SK-N-SH treated with all-trans-retinoic acid at 6 μM for 48 hours (cell line): Measurements from ENCODE around the gene EDEM3.

ENCODE experiments used
- ATAC-seq: fragments of 200-7000 bp; cut with Tn5 transposase; 3 replicates; pipeline ENCODE4 v1.9.1; 2020; ENCODE audit warnings: mild to moderate bottlenecking, moderate library complexity
- ARNTL ChIP-seq: fragments of 450-650 bp; formaldehyde crosslinking; IDR thresholded peaks from 2 replicates; pipeline ENCODE4 v1.5.0; 2020; ENCODE audit warnings: low read depth, mild to moderate bottlenecking, moderate library complexity, borderline replicate concordance
- BACH2 ChIP-seq: fragments of 250-450 bp; sonication (Bioruptor Pico); IDR thresholded peaks from 2 replicates; pipeline ENCODE4 v1.9.0; 2021; ENCODE audit warnings: mild to moderate bottlenecking, borderline replicate concordance
- CREB5 ChIP-seq: fragments of 250-450 bp; sonication (Bioruptor Pico); IDR thresholded peaks from 2 replicates; pipeline ENCODE4 v1.5.1; 2020; ENCODE audit warnings: low read depth, mild to moderate bottlenecking, moderate library complexity
- CSDC2 ChIP-seq: fragments of 250-450 bp; sonication (Bioruptor Pico); IDR thresholded peaks from 2 replicates; pipeline ENCODE4 v1.5.0; 2020; ENCODE audit warnings: mild to moderate bottlenecking, moderate library complexity
- CSRNP3 ChIP-seq: fragments of 250-450 bp; sonication (Bioruptor Pico); IDR thresholded peaks from 2 replicates; pipeline ENCODE4 v1.5.1; 2021; ENCODE audit warnings: mild to moderate bottlenecking, moderate library complexity
- ESRRG ChIP-seq: fragments of 250-450 bp; sonication (Bioruptor Pico); IDR thresholded peaks from 2 replicates; pipeline ENCODE4 v1.6.1; 2021; ENCODE audit warnings: mild to moderate bottlenecking
- GLIS3 ChIP-seq: fragments of 250-450 bp; sonication (Bioruptor Pico); IDR thresholded peaks from 2 replicates; pipeline ENCODE4 v1.5.0; 2020; ENCODE audit warnings: mild to moderate bottlenecking, moderate library complexity
- ISL1 ChIP-seq: fragments of 250-450 bp; sonication (Bioruptor Pico); IDR thresholded peaks from 2 replicates; pipeline ENCODE4 v2.1.2; 2022; ENCODE audit warnings: mild to moderate bottlenecking, moderate library complexity
- OSR1 ChIP-seq: fragments of 250-450 bp; sonication (Bioruptor Pico); IDR thresholded peaks from 2 replicates; pipeline ENCODE4 v1.8.0; 2022; ENCODE audit warnings: moderate library complexity, mild to moderate bottlenecking, inconsistent platforms
- PATZ1 ChIP-seq: fragments of 250-450 bp; sonication (Bioruptor Pico); IDR thresholded peaks from 2 replicates; pipeline ENCODE4 v1.8.0; 2020; ENCODE audit warnings: mild to moderate bottlenecking, moderate library complexity, borderline replicate concordance
- POU6F1 ChIP-seq: fragments of 250-450 bp; sonication (Bioruptor Pico); IDR thresholded peaks from 2 replicates; pipeline ENCODE4 v1.8.0; 2021; ENCODE audit warnings: low read depth, mild to moderate bottlenecking, moderate library complexity, borderline replicate concordance
- RARB ChIP-seq: fragments of 250-450 bp; sonication (Bioruptor Pico); IDR thresholded peaks from 2 replicates; pipeline ENCODE4 v1.8.0; 2021; ENCODE audit warnings: mild to moderate bottlenecking, moderate library complexity
- SNAI2 ChIP-seq: fragments of 250-450 bp; sonication (Bioruptor Pico); IDR thresholded peaks from 2 replicates; pipeline ENCODE4 v1.5.0; 2020; ENCODE audit warnings: mild to moderate bottlenecking, moderate library complexity
- TCF4 ChIP-seq: fragments of 250-450 bp; sonication (Bioruptor Pico); IDR thresholded peaks from 2 replicates; pipeline ENCODE4 v1.8.0; 2021; ENCODE audit warnings: mild to moderate bottlenecking, moderate library complexity, borderline replicate concordance
- TOX ChIP-seq: fragments of 250-450 bp; sonication (Bioruptor Pico); IDR thresholded peaks from 2 replicates; pipeline ENCODE4 v1.8.0; 2021; ENCODE audit warnings: mild to moderate bottlenecking, moderate library complexity, borderline replicate concordance
- TSHZ2 ChIP-seq: fragments of 250-450 bp; sonication (Bioruptor Pico); IDR thresholded peaks from 2 replicates; pipeline ENCODE4 v1.5.0; 2020; ENCODE audit warnings: mild to moderate bottlenecking, moderate library complexity
- ZC3H10 ChIP-seq: fragments of 250-450 bp; sonication (Bioruptor Pico); IDR thresholded peaks from 2 replicates; pipeline ENCODE4 v1.5.1; 2021; ENCODE audit warnings: mild to moderate bottlenecking, moderate library complexity
- ZFP30 ChIP-seq: fragments of 450-650 bp; formaldehyde crosslinking; IDR thresholded peaks from 2 replicates; pipeline ENCODE4 v1.5.0; 2022; ENCODE audit warnings: mild to moderate bottlenecking, moderate library complexity
- ZNF565 ChIP-seq: fragments of 450-650 bp; formaldehyde crosslinking; conservative IDR thresholded peaks from 2 replicates; pipeline ENCODE4 v1.5.0; 2020; ENCODE audit warnings: low read depth, mild to moderate bottlenecking, moderate library complexity
- ZNF70 ChIP-seq: fragments of 450-650 bp; formaldehyde crosslinking; IDR thresholded peaks from 2 replicates; pipeline ENCODE4 v1.5.0; 2020; ENCODE audit warnings: mild to moderate bottlenecking, moderate library complexity
- ZNF8 ChIP-seq: fragments of 450-650 bp; formaldehyde crosslinking; IDR thresholded peaks from 2 replicates; pipeline ENCODE4 v1.5.0; 2020; ENCODE audit warnings: mild to moderate bottlenecking, moderate library complexity

The EDEM3 gene

GRCh38 chr1:184655185-184655584, 99.5 kb downstream of the EDEM3 start:
- no peak for ATAC-seq
- TF ChIP-seq POU6F1 (CRISPR knock-in tag) (no peak), OSR1 (CRISPR knock-in tag) (no peak), ZFP30 (CRISPR knock-in tag) (no peak), PATZ1 (CRISPR knock-in tag) (no peak), TCF4 (no peak), BACH2 (CRISPR knock-in tag) (no peak)
- TF ChIP-seq, all 23 proteins: peak for 0

GRCh38 chr1:184650177-184650866, 104.3 kb downstream of the EDEM3 start:
- ATAC-seq: no peak

More at GRCh38 chr1:184650177-184650866, 104.3 kb downstream of the EDEM3 start:
- TF ChIP-seq SNAI2 (CRISPR knock-in tag): no peak
- TF ChIP-seq TSHZ2 (CRISPR knock-in tag): no peak
- no peak for TF ChIP-seq ZNF8
- no peak for TF ChIP-seq OSR1 (CRISPR knock-in tag)
- TF ChIP-seq ZFP30 (CRISPR knock-in tag): no peak
- TF ChIP-seq ZNF565: no peak
- TF ChIP-seq CSDC2 (CRISPR knock-in tag): no peak
- no peak for TF ChIP-seq RARB (CRISPR knock-in tag)
- no peak for TF ChIP-seq ZNF70 (CRISPR knock-in tag)
- TF ChIP-seq ESRRG (CRISPR knock-in tag): no peak
- no peak for TF ChIP-seq ZC3H10 (CRISPR knock-in tag)
- no peak for TF ChIP-seq BACH2 (CRISPR knock-in tag)
- TF ChIP-seq ARNTL (CRISPR knock-in tag): no peak
- TF ChIP-seq POU6F1 (CRISPR knock-in tag): no peak
- no peak for TF ChIP-seq GLIS3
- TF ChIP-seq ISL1: no peak
- TF ChIP-seq CREB5 (CRISPR knock-in tag): no peak
- TF ChIP-seq PATZ1 (CRISPR knock-in tag): no peak
- no peak for TF ChIP-seq TOX (CRISPR knock-in tag)
- TF ChIP-seq CSRNP3 (CRISPR knock-in tag): no peak
